KOPT-K1 (cell line): ENCODE measurements around the gene PNISR.

Experiments used
- H3K27ac ChIP-seq: fragments of 200-600 bp; sonication (generic); 2 replicates; pipeline ENCODE4 v1.5.1; 2016; ENCODE audit warnings: antibody characterized with exemption, mild to moderate bottlenecking, low read depth, low read length; ENCODE audit not compliant: poor library complexity, severe bottlenecking
- H3K36me3 ChIP-seq: fragments of 200-600 bp; sonication (generic); 2 replicates; pipeline ENCODE4 v1.5.1; 2017; ENCODE audit warnings: antibody characterized with exemption, mild to moderate bottlenecking, low read length, moderate library complexity; ENCODE audit not compliant: insufficient read depth
- H3K9me3 ChIP-seq: fragments of 200-600 bp; sonication (generic); 2 replicates; pipeline ENCODE4 v1.5.1; 2017; ENCODE audit warnings: antibody characterized with exemption, low read length, mild to moderate bottlenecking; ENCODE audit not compliant: insufficient read depth, poor library complexity, severe bottlenecking

PNISR gene

DNA sequence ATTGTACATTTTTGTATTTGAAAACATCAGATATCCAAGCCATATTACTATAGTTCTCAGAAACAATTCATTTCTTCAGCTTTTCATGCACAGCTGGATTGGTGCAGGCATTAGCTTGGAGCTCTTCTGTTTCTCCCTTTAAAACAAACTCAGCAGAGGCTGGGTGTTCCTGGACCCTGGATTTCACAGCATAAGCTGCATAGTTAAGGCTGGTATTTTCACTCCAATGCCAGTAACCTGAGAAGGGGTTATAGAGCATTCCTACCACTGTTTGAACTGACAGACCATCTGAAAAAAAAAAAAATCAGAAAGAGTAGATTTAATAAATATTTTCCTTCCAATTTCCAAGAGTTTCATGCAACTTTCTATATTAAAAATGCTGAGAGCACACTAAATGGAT, 55.6 kb downstream of the PNISR start:
- no peak overlapping the region for H3K27ac ChIP-seq
- H3K36me3 ChIP-seq, result no peaks in the 10 kb centered on the region
- no peaks in the 10 kb centered on the region for H3K9me3 ChIP-seq

DNA sequence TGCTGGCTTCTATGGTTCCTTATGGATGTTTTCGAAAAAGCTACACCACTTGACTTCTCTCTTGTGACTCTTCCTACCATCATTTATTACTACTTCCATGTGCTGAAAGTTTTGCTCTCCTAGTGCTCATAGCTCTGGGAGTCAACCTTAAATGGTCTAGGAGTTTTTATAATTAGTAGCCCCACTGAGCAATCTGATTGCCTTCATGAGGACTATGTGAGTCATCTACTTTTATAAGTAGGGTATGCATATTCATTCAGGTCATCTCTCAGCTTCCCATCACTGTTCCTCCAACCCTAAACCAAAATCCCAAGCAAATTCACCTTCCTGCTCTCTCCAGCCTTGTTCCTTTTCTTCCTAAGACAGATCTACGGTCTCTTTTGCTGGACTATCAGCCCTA, 58.3 kb downstream of the PNISR start:
- Histone ChIP-seq H3K9me3 (no peaks in the 10 kb centered on the region), H3K36me3 (no peaks in the 10 kb centered on the region), H3K27ac (no peak overlapping the region)

DNA sequence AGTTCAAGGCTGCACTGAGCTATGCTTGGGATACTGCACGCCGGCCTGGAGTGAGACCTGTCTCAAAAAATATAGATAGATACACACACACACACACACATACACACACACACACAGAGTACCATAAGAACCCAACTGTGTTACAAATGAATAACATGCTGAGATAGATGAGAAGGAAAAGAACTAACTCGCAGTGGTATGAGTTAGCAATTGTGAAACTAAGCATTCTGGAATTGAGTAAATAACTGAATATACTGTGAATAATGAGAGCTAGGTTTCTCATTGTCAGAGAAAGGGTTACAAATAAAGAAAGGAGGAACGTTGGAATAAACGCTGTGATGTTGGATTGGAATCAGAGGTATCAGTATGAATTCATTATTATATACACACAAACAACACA, 61.1 kb downstream of the PNISR start:
- H3K36me3 ChIP-seq, result no peaks in the 10 kb centered on the region
- H3K27ac ChIP-seq, result no peak overlapping the region
- H3K9me3 ChIP-seq, result no peaks in the 10 kb centered on the region

DNA sequence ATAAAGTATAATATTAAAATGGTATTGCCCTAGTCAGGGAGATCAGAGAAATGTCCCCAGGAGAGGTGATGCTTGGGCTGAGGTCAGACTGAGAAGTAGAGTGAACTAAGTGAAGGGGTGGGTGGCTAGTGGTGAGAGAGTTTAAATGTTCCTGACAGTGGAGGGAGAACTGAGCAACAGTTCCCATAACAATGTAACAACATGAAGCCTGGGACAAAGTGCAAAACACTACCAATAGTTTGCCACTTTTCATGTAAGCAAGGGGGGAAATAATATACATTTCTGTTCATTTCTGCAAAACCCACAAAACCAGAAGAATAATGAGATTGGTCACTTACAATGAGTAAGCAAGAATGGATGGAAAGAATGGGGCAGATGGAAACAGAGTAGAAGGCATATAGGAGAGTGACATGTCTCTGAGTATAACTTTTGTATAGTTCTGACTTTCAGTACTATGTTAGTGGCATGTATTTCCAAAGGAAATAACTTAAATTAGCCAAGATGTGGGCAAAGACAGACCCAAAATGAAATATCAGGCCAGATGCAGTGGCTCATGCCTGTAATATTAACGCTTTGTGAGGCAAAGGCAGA, 62.3 kb downstream of the PNISR start:
- Histone ChIP-seq H3K27ac (no peak overlapping the region), H3K36me3 (no peaks in the 10 kb centered on the region), H3K9me3 (no peaks in the 10 kb centered on the region)

DNA sequence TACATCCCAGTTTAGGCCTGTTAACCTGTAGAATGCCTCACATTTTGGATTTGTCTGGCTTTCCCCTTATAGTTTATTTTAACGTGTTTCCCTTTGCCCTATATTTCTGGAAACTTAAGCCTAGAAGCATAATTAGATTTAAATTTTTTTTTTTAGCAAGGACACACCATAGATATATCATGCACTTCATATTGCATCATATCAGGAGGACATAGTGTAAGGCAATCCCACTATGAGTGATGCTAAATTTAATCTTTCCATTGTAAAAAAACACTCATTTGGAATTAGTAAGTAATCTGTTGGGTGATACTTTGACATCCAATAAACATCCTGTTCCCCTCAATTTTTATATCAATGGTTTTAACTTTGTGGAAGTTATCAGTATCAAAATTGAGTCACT, 65.3 kb downstream of the PNISR start:
- no peaks in the 10 kb centered on the region for H3K9me3 ChIP-seq
- no peaks in the 10 kb centered on the region for H3K36me3 ChIP-seq
- H3K27ac ChIP-seq, result no peak overlapping the region

DNA sequence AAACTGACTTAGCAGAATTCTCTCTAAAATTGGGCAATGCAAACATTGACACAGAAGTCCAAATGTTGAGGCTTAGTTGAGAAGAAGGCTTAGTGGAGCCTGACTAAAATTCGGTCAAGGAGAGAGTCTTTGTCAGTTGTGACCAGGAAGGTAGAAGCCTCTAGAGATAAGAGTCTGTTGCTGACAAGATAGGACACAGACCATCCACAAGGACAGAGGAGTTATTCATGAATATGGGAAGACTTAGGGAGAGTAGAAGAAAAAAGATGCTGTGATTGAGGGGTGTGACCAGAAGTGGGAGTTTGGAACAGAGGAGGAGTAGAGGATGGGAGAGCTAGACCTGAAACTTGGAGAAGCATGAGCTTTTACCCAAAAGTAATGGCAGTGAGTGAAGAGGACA, 68.5 kb downstream of the PNISR start:
- H3K36me3 ChIP-seq, result no peaks in the 10 kb centered on the region
- H3K9me3 ChIP-seq, result no peaks in the 10 kb centered on the region
- H3K27ac ChIP-seq, result no peak overlapping the region

DNA sequence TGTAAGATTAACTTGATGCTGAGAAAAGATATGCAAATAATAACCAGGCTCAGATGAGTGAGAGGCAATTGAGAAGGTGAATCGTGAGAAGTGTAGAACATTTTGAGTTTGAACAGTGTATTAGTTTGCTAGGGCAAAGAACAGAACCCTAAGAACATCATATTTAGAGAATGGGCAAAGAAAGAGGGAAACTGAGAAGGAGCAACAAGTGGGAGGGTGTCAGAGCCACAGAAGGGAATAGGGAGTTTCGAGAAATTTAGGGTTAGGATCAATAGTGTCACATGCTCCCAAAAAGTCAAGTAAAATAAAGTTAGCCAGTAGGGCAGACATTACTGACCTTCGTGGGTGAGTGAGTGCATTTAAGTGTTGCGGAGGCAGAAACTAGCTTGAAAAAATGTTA, 70.1 kb downstream of the PNISR start:
- Histone ChIP-seq H3K27ac (no peak overlapping the region), H3K36me3 (no peaks in the 10 kb centered on the region), H3K9me3 (peaks cover 4% of the 10 kb centered on the region)

DNA sequence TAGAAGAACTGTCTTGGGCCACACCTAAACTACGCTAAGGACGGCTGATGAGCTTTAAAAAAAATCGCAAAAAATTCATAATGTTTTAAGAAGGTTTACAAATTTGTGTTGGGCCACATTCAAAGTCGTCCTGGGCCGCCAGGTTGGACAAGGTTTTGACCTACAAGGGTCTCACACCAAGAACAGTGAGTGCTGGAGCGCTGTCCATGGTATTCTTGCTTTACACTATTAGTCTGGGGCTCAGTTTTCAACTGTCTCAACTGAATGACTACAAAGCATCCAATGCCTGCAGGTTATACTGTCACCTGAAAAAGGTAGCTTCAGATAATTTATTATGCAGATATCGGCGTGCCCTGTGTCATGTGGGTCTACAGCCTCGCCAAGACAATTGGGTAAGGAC, 72.0 kb downstream of the PNISR start:
- no peak overlapping the region for H3K27ac ChIP-seq
- peaks cover 8% of the 10 kb centered on the region for H3K9me3 ChIP-seq
- H3K36me3 ChIP-seq, result no peaks in the 10 kb centered on the region

DNA sequence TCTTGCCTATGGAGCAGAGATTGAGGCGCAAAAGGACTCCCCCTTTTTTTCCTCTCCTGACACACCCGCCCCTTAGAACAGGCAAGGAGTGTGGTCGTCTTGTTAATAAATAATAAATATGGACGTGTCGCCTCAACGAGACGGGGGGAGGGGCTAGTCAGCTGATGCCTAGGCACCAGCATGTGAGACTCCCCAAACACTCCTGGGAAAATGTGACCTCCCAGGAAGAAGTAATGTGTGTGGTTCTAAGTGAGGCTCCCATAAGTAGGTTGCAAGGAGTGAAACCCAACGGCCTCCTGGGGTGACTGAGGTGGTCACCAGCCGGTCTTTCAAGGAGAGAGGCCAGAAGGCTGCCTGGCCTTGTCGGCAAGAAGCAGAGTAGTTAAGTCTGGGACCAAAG, 74.5 kb downstream of the PNISR start:
- no peaks in the 10 kb centered on the region for H3K36me3 ChIP-seq
- H3K9me3 ChIP-seq, result peaks cover 8% of the 10 kb centered on the region
- H3K27ac ChIP-seq, result no peak overlapping the region

DNA sequence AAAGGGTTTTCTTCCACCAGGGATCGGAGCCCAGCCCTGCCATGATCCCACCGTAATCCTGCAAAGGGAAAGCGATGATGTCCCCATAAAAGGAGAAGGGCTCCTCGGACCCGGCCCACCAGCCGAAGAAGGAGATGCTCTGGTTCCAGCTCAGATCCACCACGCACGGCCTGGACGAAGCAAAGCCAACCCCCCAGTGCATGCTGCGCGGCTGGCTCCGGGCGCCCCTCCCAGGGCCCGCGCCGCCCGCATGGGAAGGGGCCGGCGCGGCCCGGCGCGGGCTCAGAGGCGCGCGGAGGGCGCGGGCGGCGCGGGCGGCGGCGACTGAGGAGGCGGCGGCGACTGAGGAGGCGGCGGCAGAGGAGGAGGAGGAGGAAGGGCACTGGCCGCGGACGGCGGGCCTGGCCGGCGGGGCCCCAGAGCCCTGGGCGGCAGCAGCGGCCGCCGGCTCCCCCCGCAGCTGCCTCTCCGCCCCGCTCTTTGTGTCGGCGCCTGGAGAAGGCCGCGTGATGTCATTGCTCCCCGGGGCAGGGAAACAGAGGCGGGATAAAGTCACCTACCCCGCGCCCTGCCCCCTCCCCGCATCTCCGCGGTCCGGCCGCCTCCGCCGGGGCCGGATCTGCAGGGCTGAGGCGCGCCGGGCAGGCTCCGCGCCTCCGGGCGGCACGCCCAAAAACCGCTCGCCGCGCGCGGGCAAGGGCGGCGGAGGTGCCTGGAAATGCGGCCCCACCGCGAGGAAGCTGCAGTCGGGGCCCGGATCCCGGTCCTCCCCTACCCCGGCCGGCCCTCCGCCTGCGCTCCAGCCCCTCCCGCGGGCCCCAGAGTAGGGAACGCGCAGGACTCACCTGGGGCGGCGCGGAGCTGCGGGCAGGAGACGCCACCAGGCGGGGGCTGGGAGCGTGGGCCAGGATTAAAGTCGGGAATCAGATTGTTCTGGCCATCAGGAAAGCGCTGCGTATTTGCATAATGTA, 75.7 kb downstream of the PNISR start, which contains the start of gene FAXC:
Gene FAXC (minus strand): TSS at position 504 of the 971 bp plus-strand sequence. CDS start 302 bp downstream, at position 202.
- Histone ChIP-seq H3K36me3 (no peaks in the 10 kb centered on the region), H3K27ac (no peak within 1 kb of the TSS), H3K9me3 (peaks cover 8% of the 10 kb centered on the region)

DNA sequence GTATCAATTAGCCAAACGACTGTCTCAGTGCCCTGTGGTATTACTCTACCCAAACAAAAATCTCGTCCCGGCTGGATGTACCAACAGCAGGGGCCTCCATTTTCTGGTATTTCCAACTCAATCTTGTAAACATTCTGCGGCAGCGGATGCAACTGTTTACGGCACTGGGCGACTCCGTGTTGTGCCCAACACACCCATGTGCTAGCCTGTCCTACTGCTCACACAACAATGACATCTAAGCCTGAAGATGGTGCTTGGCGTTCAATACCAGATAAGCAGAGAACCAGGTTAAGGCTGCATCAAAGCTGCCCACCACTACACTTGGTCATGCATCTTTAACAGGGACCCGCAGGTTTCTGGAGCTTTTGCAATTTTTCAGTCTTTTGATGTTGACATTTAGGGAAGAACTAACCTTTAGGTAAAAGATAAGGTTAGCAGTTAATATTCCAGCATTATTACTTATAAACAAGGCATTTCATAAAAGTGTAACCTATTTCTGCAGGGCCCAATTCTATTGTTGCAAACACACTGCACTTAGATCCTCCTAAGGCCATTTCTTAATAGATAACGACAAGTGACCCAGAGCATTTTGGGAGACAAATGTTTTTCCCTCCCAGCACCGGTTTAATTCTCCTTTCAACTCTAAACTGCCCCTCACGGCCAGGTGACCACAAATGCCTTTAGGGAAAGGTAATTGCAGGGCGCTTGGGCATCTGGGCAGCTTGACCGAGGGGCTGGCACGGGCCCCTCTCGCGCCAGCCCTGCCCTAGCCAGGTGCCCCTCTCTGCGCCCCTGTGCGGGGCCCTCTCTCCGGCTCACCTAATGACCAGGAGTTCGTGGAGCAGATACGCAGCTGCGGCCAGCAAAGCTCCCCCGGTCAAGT, 76.6 kb downstream of the PNISR start:
- Histone ChIP-seq H3K9me3 (peaks cover 8% of the 10 kb centered on the region), H3K27ac (no peak overlapping the region), H3K36me3 (no peaks in the 10 kb centered on the region)
